Subcutaneous adipose tissue (tissue), 4 donors: ENCODE results near the gene FBXW11. TPM values are rescaled to one million over a fixed set of nuclear protein-coding genes. Genes with fewer than 3 reads are reported as not detected.

ENCODE experiments used
- total RNA-seq, 4 donors: library from RNA; depleted of rRNA; stranded (reverse); fragments of >200 nt; gene quantifications; one replicate each; pipeline ENCODE4 v1.1.0, GENCODE V29; 2016
- TF ChIP-seq, protein P1 (sequence below): fragments of 450-650 bp; IDR thresholded peaks from one replicate; pipeline ENCODE4 v1.5.1; 2016; ENCODE audit warnings: low read depth, mild to moderate bottlenecking, control low read depth, antibody characterized with exemption, moderate library complexity

FBXW11 gene
- total RNA-seq, 4 donors from 2014 or later, result 51.8 to 66.1 (median 59.8) TPM

DNA sequence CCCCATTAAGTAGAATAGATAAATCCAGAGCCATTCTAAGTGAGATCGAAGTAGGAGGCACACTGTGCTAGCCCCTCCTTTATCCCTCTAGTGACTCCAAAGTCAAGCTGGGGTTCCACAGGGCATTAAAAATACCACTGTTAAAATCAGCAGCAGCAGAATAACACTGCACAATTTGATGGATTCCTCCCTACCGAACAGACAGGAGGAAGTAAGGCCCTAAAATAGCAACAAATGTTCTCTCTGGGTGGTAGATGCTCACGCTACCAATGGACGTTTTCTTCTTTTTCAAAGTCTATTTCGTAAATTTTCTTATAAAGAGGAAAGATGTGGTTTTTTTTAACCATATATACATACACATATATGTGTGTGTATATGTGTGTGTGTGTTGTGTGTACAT lies 54.4 kb downstream of the FBXW11 start:
- TF ChIP-seq, protein P1, sequence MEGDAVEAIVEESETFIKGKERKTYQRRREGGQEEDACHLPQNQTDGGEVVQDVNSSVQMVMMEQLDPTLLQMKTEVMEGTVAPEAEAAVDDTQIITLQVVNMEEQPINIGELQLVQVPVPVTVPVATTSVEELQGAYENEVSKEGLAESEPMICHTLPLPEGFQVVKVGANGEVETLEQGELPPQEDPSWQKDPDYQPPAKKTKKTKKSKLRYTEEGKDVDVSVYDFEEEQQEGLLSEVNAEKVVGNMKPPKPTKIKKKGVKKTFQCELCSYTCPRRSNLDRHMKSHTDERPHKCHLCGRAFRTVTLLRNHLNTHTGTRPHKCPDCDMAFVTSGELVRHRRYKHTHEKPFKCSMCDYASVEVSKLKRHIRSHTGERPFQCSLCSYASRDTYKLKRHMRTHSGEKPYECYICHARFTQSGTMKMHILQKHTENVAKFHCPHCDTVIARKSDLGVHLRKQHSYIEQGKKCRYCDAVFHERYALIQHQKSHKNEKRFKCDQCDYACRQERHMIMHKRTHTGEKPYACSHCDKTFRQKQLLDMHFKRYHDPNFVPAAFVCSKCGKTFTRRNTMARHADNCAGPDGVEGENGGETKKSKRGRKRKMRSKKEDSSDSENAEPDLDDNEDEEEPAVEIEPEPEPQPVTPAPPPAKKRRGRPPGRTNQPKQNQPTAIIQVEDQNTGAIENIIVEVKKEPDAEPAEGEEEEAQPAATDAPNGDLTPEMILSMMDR, result no peak

DNA sequence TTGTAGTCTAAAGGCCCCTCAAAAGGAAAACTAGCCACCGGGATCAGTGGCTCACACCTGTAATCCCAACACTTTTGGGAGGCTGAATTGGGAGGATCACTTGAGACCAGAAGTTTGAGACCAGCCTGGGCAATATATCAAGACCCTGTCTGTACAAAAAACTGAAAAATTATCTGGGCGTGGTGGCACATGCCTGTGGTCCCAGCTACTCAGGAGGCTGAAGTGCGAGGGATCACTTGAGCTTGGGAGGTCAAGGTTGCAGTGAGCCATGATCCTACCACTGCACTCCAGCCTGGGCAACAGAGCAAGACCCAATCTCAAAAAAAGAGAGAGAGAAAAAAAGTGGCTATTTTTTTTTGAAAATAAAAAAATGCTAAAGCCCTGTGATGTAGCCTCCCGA lies 55.2 kb downstream of the FBXW11 start:
- TF ChIP-seq, protein P1, result no peak

- TF ChIP-seq, protein P1, result no peak
These were observed 60.2 kb downstream of the FBXW11 start for GRCh38 chr5:171946000-171946781.

DNA sequence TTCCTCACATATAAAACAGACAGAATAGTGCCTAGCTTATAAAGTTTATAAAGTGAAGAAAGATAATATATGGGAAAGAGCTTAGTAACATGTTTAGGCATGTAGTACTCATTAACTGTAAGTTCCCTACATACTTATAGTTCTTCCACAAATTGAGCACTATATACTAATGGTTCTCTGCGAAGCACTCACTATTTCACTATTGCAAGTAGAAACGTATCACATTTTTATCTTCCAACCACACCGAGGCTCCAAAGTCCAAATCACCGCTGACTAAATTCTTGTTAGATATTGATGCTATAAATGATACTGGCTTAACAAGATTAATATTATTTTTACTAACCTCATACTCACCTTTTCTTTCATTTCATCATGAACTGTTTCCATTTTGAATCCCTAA lies 61.0 kb downstream of the FBXW11 start:
- TF ChIP-seq, protein P1, result no peak

- TF ChIP-seq, protein P1, result no peak
These were observed 61.4 kb downstream of the FBXW11 start for GRCh38 chr5:171945066-171945465.

DNA sequence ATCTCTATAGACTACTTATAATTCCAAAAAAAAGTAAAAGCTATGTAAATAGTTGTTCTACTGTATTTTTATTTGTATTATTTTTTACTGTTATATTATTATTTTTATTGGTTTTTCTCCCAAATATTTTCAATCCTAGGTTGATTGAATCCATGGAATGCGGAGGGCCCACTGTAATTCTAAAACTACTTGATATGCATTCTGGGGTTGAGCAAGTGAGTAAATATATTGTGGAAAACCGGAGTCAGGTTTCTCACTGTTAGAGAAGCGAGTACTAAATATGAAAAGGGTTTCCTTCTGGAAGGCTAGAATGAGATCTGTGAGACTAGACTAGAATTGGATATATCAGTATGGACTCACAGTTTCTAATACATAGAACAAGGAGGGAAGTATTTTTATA lies 66.5 kb downstream of the FBXW11 start:
- TF ChIP-seq, protein P1, result no peak

DNA sequence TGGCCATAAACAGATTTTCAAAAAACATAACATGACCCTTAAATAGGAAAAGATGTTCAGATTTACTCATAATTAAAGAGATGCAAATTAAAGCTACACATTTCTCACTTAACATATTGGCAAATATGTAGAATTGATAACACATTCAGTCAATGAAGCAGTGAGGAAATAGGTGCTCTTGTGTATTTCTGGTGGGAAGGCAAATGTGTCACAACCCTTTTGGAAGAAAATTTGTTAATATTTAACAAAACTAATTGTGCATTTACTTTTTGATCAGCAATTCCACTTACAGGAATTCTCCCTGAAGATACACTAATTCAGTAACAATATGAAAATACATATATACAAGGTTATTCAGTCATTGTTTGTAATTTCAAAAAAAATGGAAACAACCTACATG lies 68.1 kb downstream of the FBXW11 start:
- TF ChIP-seq, protein P1, result no peak
